Hematopoietic multipotent progenitor cell treated with erythropoietin and hydrocortisone succinate and interleukin-3 and kit ligand, for 8 days (in vitro differentiated cells): ENCODE measurements around the gene AHCYL2.
"Not testable (repeated sequence)": the region's sequence is repeated elsewhere in the genome, so short reads cannot be mapped to it uniquely, and the experiment has no call there.

Experiments
- DNase-seq: peaks from one replicate; pipeline ENCODE4 v3.0.0-alpha.2; 2015

AHCYL2 gene

DNA sequence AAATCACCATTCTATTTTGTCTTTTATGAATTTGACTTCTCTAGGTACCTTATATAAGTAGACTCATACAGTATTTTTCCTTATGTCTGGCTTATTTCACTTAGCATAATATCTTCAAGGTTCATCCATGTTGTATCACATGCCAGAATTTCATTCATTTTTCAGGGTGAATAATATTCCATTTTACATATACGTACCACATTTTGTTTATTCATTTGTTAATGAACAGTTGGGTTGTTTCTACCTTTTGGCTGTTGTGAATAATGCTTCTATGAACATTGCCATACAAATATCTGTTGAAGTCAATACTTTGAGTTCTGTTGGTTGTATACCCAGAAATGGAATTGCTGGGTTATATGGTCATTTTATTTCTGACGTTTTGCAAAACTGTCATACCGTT, 20.7 kb downstream of the AHCYL2 start:
- no peak for DNase-seq

DNA sequence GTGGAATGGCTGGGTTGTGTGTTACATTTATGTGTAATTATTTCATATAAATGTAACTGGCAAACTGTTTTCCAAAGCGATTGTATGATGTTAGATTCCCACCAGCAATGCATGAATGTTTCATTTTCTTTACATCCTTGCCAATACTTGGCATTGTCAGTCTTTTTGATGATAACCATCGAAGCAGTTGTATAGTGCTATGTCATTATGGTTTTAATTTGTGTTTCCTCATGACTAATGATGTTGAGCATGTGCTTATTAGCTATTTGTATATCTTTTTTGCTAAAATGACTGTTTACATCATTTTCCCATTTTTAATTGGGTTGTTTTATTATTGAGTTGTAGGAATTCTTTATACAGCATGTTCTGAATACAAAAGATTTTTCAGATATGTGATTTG, 22.3 kb downstream of the AHCYL2 start:
- DNase-seq, result peak; percentile 43

DNA sequence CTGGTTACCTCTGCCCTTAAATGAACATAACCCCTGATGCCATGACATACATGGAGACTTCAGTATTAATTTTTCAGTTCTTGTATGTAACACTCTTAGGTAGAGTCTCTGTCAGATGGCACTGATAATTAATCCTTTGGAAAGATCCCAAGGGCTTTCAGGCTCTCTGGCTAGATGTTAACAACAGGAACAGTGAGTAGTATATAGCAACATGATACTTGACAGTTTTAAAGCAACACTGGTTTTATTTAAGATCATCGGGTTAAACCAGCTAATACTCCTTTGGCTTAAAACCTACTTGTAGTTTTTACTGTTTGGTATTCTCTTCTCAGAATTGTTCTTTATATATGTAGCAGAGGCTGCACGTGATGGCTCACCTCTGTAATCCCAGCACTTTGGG, 27.3 kb downstream of the AHCYL2 start:
- DNase-seq, result no peak

DNA sequence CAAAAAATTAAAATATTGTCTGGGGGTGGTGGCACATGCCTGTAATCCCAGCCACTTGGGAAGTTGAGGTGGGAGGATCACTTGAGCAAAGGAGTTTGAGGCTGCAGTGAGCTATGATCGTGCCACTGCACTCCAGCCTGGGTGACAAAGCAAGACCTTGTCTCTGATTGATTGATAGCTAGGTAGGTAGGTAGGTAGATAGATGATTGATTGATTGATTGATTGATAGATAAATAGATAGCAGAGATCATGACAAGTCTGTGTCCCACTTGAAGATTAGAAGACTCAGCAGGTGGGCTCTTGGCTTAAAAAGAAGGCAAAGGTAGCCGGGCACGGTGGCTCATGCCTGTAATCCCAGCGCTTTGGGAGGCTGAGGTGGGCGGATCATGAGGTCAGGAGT, 27.8 kb downstream of the AHCYL2 start:
- not testable (repeated sequence) for DNase-seq

DNA sequence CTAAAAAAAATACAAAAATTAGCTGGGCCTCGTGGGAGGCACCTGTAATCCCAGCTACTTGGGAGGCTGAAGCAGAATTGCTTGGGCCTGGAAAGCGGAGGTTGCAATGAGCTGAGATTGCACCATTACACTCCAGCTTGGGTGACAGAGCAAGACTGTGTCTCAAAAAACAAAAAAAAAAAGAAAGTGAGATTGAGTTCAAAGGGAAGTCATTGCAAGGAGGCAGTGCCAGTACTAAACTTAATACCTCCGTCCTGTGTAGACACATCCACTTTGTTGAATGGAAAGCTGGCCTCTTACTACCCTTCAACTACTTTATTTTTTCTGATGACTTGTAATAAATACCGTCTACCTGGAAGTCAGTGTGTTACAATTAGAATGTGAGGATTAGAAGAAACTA, 31.0 kb downstream of the AHCYL2 start:
- DNase-seq, result no peak

DNA sequence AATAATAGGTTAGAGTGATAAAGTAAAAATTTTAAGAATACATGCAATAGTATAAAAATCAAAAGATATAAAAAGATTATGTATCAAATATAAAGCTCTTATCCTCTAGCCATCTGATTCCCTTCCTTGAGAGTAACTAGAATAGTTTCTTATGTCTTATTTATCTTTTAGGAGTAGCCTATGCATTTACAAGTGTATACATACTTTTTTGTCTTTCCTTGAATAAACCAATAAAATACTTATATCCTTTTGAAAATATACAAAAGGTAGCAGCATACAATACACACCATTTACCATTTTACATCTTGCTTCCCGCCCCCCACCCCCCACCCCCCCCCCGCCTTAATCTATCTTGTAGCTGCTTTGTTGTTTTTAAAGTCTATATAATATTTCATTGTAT, 31.4 kb downstream of the AHCYL2 start:
- DNase-seq, result no peak

DNA sequence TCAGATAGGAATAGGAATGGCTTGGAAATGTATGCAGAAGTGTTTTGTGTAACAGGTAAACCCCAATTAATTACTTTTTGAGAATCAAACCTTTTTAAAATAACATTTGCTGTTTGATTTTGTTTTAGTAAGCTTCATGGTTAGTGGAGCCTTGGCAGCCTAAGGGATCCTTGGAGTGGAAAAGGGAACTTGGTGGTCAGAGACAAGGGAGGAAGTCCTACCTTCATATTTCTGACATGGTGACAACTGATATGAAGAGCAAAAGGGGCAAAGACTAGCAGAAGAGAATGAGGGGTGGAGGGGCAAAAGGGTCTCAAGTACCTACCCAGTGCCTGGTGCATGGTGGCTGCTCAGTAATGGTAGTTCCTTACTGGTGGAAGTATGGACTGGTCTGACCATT, 32.3 kb downstream of the AHCYL2 start:
- no peak for DNase-seq

DNA sequence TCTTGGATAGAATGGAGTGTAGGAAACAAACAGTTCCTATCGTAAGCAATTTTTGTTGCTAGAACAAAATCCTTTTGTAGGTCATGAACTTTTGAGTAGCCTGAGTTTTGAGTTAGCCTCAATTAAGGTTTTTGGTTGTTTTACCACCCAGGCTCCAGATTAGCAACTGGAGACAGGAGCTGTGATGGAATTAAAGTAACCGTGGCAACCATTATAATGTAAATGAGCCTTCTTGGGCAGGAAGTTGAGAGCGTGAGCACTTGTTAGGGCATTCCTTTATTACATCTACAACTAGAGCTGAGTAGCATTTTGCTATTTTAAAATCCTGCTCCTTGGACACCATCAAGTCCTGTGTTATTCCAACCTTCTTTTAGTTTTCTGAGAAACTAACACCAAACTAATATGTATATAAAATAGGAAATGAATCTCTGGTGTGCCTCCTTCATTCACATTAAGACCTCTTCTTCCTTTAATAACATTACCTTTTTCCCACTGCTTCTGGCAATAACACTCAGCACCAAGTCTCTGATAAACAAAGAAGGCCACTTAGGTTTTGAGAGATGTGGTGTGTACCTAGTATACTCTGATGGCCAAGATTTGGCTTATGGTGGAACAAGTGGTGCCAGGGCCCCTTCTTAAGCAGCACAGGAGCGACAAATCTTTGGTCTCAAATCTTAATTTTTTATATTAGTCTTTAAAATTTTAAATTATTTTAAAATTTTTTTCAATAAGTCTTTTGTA, 34.0 kb downstream of the AHCYL2 start:
- no peak for DNase-seq

DNA sequence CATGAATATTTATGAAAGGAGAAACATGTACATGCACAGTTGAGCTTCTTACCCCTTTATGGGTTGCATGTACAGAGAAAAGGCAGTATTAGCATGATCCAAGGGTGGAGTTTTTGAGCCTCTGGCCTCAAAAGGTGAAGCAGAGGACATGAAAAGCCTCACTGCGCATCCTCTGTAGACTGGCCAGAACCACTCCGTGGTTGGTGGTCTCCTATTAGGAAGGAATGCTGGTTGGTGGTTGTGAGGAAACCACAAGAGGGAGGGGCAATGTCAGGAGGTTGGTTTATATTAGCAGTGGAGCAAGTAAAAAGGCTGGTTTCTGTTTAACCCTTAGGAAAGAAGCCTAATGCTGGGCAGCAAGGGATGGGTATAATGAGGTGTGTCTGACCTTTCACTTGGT, 37.5 kb downstream of the AHCYL2 start:
- DNase-seq, result no peak

DNA sequence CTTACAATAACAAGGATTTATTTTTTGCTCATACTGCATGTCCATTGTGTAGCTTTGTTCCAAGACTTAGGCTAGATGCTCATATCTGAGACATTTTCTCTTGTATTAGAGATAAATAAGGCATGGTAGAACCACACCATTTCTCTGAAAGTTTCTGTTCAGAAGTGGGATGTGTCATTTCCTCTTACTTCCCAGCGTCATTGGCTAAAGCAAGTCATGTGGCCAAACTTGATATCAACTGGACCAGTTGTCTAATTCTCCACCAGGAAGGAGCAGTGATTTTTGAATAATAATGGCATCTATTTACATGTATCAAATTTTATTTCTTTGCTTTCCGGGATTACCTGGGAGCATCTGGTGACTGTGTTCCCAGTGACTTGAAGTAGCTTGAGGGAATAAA, 38.3 kb downstream of the AHCYL2 start:
- no peak for DNase-seq

DNA sequence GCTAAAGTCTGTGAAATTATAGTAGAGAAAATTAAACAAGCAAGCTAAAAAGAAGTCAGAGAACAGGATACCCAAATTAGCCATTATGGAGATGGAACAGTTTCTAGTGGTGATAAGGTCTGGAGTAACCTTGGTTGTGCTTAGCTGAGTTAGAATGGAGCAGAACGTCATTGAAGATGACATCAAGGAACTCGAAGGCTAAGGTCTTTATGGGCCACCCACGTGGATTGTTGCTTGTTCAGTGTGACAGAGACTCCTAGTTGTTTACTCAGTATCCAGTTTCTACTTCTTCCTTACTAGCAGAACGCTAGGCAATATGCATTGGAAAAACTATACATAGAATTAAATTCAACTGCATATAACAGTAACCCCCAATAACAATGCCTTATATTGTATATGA, 39.7 kb downstream of the AHCYL2 start:
- DNase-seq, result no peak

DNA sequence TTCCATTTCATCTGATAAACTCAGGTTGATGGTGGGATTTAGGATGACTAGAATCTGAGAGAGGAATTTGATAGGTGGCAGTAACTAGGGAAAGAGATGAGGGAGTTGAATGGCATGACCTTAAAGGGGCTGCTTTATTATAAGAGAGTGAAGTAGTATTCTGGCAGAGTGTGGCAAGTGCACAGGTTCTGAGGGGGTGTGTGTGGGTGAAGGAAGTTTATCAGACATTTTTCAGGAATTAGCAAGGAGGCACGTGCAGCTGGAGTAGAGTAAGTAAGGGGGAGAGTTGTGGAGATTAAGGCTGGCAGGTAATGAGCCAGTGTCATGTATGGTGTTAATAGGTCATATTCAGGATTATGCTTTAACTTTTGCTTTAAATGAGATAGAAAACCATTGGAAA, 40.5 kb downstream of the AHCYL2 start:
- DNase-seq, result no peak

DNA sequence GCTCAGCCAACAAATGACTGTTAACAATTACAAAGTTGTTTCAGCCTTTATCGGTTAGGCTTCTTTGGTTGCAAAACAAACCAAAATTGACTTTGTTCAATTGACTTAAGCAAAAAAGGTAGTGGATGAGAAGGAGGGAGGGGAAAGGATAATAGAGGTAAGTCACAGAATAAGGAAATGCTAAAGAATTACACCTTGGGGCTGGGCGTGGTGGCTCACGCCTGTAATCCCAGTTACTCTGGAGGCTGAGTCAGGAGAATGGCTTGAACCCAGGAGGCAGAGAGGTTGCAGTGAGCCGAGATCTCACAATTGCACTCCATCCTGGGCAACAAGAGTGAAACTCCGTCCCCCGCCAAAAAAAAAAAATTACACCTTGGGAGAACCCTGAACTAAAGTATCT, 41.4 kb downstream of the AHCYL2 start:
- DNase-seq, result no peak

DNA sequence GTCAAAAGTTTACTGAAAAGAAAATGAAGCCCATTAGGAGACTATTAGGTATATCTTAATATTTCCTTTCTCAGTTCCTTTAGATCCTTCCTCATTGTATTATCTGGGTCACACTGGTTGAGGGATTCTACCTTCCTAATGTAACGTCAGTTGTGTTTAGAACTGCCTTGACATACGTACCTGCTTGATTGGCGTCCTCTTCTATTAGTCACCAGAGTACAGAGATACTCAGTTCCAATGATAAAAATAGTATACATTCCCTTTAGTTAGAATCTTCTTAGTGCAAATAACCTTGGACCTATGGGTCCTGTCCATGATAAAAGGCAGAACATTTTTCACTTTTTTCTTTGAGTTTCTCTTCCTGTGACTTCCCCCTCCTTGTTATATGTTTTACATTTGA, 45.2 kb downstream of the AHCYL2 start:
- no peak for DNase-seq

DNA sequence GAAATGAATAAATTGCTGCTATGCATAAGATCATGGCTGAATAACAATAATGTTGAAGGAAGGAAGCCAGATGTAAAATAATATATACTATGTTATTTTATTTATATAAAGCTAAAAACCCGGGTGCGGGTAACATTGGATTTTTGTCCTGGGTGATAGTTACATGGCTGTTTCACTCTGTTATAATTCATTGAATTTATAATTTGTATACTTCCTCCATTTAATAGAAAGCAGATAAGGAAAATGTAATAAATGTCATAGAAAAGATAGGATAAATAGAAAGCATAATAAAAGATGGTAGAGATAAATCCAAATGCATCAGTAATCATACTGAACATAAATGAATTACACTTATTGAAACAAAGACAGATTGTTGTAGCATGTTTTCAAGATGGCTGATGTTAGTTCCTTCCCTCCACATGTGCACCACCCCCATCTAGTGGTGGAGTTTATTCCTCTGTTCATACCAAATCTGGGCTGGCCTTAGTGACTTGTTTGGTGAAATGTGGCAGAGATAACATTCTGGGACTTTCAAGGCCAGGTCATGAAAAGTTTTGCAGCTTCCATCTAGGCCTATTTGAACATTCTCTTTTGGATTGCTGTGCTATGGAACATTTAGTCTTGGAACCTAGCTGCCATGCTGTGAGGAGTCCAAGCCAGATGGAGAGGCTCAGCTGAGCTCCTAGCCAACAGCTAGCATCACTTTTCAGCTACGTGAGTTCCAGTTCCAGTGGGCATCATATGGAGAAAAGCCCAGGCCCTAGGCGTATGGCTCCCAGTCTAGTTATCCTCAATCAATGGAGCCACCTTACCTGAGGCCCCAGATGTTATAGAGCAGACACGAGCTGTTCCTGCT, 46.9 kb downstream of the AHCYL2 start:
- DNase-seq, result peak; percentile 90

DNA sequence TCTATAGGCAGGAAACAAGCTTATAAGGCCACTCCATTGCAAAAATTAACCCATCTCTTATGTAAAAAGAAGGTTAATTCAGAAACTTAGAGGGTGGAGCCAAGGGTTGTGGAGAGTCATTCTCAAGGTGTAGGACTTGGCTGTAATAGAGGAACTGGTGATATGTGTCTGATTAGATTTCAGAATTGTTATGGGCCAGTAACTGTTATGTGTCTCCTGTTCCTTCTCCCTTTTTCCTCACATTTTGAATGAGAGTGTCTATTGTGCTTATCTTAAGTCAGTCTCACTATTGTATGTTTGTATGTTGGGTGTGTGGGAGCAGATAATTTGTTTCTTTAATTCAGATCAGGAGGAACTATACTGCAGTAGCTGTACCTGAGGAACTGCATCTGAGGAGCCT, 49.1 kb downstream of the AHCYL2 start:
- no peak for DNase-seq

DNA sequence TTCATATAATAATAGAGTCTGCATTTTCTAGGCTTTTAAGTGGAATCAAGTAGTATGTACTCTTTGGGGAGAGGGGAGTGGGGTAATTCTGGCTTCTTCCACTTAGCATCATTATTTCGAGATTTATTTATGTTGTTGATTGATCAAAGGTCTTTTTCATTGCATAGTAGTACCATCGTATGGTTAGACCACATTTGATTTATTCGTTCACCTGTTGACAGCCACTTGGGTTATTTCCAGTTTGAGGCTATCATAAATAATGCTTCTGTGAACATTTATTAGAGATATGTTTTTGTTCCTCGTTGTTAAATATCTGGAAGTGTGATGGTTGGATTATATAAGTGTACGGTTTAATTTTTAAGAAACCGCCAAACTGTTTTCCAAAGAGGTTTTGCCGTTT, 52.8 kb downstream of the AHCYL2 start:
- DNase-seq, result no peak

DNA sequence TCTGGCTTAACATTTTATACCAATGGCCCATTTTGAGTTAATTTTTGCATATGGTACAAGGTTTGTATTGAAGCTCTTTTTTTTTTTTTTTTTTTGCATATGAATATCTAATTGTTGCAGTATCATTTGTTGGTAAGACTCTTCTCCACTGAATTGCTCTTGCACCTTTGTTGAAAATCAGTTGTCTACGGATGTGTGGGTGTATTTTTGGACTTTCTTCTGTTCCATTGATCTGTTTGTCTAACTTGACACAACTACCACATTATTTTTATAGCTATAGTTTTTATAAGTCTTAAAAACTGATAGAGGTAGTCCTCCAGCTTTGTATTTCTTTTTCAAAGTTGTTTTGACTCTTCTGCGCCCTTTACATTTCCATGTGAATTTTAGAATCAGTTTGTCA, 53.9 kb downstream of the AHCYL2 start:
- no peak for DNase-seq

DNA sequence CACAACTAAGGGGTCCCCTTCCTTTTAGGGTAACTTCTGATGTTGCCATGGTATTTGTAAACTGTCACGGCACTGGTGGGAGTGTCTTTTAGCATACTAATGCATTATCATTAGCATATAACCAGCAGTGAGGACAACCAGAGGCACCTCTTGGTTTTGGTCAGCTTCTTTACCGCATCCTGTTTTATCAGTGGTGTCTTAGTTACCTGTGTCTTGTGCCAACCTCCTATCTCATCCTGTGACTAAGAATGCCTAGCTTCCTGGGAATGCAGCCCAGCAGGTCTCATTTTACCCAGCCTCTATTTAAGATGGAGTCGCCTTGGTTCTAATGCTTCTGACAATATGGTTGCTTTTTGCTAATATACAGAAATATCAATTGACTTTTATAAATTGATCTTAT, 54.9 kb downstream of the AHCYL2 start:
- no peak for DNase-seq

DNA sequence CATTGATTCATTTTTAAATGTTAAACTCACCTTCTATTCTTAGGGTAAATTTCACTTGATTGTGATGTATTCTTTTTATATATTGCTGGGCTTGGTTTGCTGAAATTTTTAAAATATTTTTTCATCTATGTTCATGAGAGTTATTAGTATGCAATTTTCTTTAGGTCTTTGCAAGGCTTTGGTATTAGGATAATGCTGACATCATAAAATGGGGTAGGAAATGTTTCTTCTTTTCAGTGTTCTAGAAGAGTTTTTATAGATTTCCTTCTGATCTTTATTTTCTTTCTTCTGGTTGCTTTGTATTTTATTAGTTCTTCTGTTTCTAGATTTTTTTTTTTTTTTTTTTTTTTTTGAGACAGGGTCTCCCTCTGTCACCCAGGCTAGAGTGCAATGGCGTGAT, 56.3 kb downstream of the AHCYL2 start:
- DNase-seq, result no peak

DNA sequence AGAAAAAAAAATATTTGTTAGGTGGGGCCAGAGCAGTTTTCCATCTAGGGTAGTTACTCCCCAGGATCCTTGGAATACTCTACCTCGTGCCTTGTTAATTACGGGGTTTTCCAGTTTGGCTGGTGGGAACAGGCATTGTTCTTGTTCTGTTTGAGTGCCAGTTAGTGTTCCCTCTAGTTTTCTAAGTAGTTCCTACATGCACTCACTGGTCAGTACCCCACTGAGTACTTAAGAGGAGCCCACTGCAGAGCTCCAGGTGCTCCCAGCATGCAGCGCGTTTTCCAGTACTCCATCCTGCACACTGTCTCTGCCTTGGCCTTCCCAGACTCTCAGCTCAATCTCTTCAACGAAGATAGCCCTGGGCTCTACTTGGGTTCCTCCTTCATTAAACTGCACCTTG, 58.0 kb downstream of the AHCYL2 start:
- DNase-seq, result no peak

DNA sequence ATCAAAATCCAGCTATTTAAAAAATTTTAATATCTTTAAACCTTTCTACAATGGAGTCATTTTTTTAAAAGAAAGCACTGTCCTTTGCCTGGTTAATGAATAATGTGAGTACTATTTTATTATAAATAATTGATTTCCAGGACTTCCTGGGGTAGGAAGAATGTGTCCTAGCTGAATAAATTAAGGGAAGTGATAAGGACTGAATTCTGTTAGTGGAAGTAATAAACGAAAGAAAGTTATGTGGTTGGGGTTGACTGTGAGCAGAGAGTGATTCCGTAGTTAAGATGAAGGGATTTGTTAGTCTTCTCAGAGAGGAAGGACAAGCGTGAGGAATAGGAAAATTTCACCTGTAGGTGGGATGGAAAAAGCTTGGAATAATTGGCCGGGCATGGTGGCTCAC, 59.1 kb downstream of the AHCYL2 start:
- DNase-seq, result no peak

DNA sequence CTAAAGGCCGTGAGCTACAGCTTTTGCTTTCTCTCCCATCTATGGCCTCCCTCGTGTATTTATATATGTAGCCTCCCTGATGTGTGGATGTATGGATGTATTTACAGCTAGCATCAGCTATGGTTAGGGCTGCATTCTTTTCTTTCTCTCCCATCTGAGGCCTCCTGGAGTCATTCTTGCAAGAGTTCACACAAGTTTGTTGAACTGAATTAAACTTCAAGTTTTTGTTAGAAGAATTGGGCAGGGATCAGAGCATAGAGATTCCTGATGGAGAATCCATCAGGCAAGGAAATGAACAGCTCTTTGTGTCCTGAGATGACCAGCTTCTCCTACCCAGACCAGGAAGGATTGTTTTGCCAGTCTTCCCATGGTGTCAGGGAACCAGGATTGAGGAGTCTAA, 60.3 kb downstream of the AHCYL2 start:
- DNase-seq, result no peak

DNA sequence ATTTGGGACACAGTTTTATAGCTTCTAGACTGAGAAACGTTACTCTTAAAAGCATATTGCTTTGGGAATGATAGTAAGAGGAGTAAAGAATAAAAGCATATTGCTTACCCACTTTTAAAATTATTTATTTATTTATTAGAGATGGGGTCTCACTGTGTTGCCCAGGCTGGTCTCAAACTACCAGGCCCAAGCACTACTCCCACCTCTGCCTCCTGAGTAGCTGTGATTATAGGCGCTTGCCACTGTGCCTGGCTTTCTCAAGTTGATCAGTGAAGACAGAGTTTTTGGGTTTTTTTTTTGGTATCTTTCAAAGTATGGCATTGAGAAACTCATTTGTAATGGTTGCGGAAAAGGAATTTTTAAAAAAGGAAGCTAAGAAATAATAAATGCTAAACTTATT, 68.0 kb downstream of the AHCYL2 start:
- no peak for DNase-seq

DNA sequence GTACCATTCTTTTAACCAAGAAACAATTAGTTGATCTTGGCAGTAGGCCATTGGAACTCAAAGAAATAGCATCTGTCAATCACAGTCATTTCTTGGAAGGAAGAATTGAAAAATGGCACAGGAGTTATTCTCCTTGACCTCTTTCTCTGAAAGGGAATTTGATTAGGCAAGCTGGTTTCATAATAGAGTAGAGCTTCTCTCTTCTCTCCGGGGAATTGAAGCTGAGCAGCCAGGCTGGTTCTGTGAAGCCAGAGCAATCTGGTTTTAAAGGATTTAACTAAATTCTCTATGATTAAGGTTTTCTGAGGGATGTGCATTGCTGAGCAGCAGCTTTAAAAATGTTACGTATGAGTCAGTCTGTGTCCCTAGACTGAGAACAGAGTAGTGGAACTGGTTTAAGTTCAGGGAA, 70.2 kb downstream of the AHCYL2 start:
- DNase-seq, result no peak
